A549 (cell line): ENCODE results near the gene PLXNC1.

Source experiments
- CHD2 ChIP-seq: fragments of 150-350 bp; IDR thresholded peaks from 2 replicates; pipeline ENCODE4 v1.6.1; 2014; ENCODE audit warnings: low read length; ENCODE audit not compliant: partially characterized antibody
- E2F6 ChIP-seq: IDR thresholded peaks from 2 replicates; pipeline ENCODE4 v1.6.1; 2012; ENCODE audit warnings: low read depth, borderline replicate concordance
- KDM1A ChIP-seq: fragments of 200-600 bp; sonication (generic); IDR thresholded peaks from 2 replicates; pipeline ENCODE4 v1.6.1; 2016; ENCODE audit warnings: low read depth, mild to moderate bottlenecking
- KDM5A ChIP-seq: fragments of 200-600 bp; sonication (generic); IDR thresholded peaks from 2 replicates; pipeline ENCODE4 v1.6.1; 2016; ENCODE audit warnings: antibody characterized with exemption, mild to moderate bottlenecking
- MAX ChIP-seq: IDR thresholded peaks from 2 replicates; pipeline ENCODE4 v1.6.1; 2012
- POLR2A ChIP-seq: IDR thresholded peaks from 2 replicates; pipeline ENCODE4 v1.6.1; 2012; ENCODE audit warnings: mild to moderate bottlenecking, low read length
- POLR2AphosphoS2 ChIP-seq: conservative IDR thresholded peaks from 2 replicates; pipeline ENCODE4 v1.6.1; 2012; ENCODE audit warnings: low read length, improper control_type of control experiment, inconsistent platforms
- RAD21 ChIP-seq, 2 experiments: fragments of >200 bp in 1 of 2; sonication (Bioruptor Twin) in 1 of 2; formaldehyde crosslinking in 1 of 2; IDR thresholded peaks in 1 of 2; conservative IDR thresholded peaks in 1 of 2; 2 replicates in 1 of 2; 3 replicates in 1 of 2; pipeline ENCODE4 v1.6.1; 2012 to 2018; ENCODE audit warnings: inconsistent platforms in 1 of 2
- USF2 ChIP-seq: fragments of 450-650 bp; IDR thresholded peaks from 2 replicates; pipeline ENCODE4 v1.6.1; 2014; ENCODE audit warnings: antibody characterized with exemption
- TF ChIP-seq, protein P1 (sequence below): fragments of >200 bp; sonication (Bioruptor Twin); formaldehyde crosslinking; IDR thresholded peaks from 3 replicates; pipeline ENCODE4 v1.5.1; 2016
- TF ChIP-seq, protein P2 (sequence below): IDR thresholded peaks from 2 replicates; pipeline ENCODE4 v1.6.1; 2012

GRCh38 chr12:94145191-94145983 is 3.0 kb upstream of the PLXNC1 start:
- TF ChIP-seq KDM5A: no peak
- TF ChIP-seq, protein P1, sequence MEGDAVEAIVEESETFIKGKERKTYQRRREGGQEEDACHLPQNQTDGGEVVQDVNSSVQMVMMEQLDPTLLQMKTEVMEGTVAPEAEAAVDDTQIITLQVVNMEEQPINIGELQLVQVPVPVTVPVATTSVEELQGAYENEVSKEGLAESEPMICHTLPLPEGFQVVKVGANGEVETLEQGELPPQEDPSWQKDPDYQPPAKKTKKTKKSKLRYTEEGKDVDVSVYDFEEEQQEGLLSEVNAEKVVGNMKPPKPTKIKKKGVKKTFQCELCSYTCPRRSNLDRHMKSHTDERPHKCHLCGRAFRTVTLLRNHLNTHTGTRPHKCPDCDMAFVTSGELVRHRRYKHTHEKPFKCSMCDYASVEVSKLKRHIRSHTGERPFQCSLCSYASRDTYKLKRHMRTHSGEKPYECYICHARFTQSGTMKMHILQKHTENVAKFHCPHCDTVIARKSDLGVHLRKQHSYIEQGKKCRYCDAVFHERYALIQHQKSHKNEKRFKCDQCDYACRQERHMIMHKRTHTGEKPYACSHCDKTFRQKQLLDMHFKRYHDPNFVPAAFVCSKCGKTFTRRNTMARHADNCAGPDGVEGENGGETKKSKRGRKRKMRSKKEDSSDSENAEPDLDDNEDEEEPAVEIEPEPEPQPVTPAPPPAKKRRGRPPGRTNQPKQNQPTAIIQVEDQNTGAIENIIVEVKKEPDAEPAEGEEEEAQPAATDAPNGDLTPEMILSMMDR: peak; percentile 45; the same call in 2 of the 3 replicates
- no peak for TF ChIP-seq KDM1A
- TF ChIP-seq, protein P2, sequence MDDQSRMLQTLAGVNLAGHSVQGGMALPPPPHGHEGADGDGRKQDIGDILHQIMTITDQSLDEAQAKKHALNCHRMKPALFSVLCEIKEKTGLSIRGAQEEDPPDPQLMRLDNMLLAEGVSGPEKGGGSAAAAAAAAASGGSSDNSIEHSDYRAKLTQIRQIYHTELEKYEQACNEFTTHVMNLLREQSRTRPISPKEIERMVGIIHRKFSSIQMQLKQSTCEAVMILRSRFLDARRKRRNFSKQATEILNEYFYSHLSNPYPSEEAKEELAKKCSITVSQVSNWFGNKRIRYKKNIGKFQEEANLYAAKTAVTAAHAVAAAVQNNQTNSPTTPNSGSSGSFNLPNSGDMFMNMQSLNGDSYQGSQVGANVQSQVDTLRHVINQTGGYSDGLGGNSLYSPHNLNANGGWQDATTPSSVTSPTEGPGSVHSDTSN: no peak
- TF ChIP-seq RAD21 (conservative IDR thresholded peaks at IDR 0.05 in 1 of 2, IDR thresholded peaks at IDR 0.05 in 1 of 2): peak; percentile 39 to 57
- no peak for TF ChIP-seq POLR2A
- TF ChIP-seq USF2: no peak
- TF ChIP-seq CHD2: no peak
- TF ChIP-seq POLR2AphosphoS2: no peak
- TF ChIP-seq MAX: no peak
- no peak for TF ChIP-seq E2F6
